GM19452 (cell line): Measurements from ENCODE around the gene PPARG.

Source experiments
- ATAC-seq: cut with Tn5 transposase; IDR thresholded peaks from one replicate; pipeline ENCODE4 v1.9.1; 2021; ENCODE audit not compliant: unreplicated experiment

Gene PPARG

DNA sequence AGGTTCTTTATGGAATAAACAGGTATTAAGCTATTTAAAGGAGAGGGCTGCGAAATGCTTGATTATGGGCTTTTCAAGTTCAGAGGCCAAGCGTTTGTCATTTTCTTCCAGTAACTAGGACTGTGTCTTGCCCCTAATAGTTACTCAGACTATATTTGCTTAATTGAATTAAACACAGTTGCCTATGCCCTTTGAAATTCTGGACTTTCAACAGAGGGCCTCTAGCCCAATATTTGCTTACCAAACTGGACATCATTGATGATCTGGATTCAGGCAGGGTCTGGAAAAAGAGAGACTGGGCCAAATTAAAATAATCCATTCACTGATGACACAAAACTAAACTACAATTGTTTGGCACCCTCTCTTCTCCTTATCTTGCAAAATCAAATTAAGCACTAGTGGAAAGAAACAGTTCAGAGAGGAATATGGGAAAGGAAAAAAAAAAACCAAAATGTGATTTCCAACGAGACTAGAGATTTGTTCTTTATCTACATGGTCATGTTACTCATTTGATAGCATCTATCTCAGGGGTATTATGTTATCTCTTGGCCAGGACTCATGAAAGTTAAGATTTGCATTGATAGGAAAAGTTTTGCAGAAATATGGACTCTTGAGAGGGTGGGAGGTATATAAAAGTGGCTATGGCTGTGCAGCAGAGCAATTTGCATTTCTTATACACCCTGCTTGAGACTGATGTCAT lies 120.3 kb downstream of the PPARG start:
- ATAC-seq = no peak

- ATAC-seq = no peak
These were observed 121.1 kb downstream of the PPARG start for GRCh38 chr3:12409684-12410596.

- no peak for ATAC-seq
These were observed 124.9 kb downstream of the PPARG start for GRCh38 chr3:12413721-12414255.

GRCh38 chr3:12415014-12415680 lies 126.3 kb downstream of the PPARG start:
- no peak for ATAC-seq

- no peak for ATAC-seq
These were observed 127.9 kb downstream of the PPARG start for GRCh38 chr3:12416731-12417130.

GRCh38 chr3:12420393-12420792 lies 131.5 kb downstream of the PPARG start:
- ATAC-seq = no peak

- ATAC-seq = no peak
These were observed 132.3 kb downstream of the PPARG start for GRCh38 chr3:12421132-12421531.

- no peak for ATAC-seq
These were observed 134.3 kb downstream of the PPARG start for GRCh38 chr3:12423131-12423530.

- ATAC-seq = no peak
These were observed 135.2 kb downstream of the PPARG start for GRCh38 chr3:12423918-12424630.

- ATAC-seq = no peak
These were observed 135.9 kb downstream of the PPARG start for GRCh38 chr3:12424635-12425319.

GRCh38 chr3:12425850-12426579 lies 137.1 kb downstream of the PPARG start:
- ATAC-seq = no peak

GRCh38 chr3:12427551-12427950 lies 138.7 kb downstream of the PPARG start:
- no peak for ATAC-seq

DNA sequence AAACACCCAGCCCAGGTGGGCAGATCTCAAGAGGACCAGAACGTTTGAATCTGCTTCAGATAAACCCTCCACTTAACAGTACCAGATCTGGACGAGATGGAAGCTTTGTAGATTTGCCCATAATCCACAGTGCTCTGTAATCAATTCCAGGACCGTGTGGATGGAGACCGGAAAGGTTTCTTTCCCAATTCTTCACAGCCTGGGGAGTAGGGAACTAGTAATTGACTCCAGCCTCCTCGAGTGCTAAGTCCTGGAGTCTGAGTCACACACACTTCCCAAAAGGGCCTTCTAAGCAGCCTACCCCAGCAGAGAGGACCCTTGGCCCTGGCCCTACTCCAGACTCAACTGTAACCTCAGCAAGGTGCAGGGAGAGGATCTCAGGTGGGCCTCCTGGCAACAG lies 139.3 kb downstream of the PPARG start:
- no peak for ATAC-seq

- ATAC-seq = no peak
These were observed 141.2 kb downstream of the PPARG start for GRCh38 chr3:12430086-12430485.

DNA sequence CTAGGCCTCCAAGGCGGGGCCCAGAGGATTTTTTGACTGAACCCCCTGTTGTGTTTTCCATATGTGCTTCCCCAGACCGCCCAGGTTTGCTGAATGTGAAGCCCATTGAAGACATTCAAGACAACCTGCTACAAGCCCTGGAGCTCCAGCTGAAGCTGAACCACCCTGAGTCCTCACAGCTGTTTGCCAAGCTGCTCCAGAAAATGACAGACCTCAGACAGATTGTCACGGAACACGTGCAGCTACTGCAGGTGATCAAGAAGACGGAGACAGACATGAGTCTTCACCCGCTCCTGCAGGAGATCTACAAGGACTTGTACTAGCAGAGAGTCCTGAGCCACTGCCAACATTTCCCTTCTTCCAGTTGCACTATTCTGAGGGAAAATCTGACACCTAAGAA lies 145.0 kb downstream of the PPARG start:
- no peak for ATAC-seq

DNA sequence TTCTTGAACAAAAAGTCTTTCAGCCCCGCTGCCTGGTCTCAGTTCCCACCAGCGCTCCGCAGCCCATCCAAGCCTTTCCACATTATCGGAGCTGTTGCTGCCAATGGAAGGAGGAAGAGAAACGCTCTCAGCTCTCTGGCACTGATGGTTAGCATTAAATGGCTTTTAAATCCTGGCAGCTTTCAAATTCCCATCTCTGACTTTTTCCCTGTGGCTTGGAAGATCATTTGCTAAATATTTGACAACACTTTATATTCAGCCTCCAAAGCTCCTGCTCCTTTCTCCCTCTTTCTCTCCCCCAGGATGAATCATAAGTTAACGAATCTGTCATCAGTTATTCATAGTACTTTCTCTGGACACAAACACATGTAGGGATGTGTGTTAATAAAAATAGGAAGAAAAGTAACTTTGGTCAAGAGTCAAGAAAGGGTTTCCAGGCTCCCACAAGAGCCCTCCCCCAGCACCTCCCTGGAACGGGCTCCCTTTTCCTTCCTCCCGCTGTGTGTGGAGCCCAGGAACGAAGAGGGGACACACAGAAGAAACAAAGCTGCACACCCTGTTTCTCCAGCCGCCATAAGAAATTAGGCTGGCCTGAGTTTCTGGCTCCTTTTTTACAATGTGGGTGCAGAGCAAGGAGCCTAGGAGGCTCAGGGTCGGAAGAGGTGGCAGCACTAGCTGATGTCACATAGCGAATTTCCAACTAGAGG lies 147.8 kb downstream of the PPARG start:
- ATAC-seq = no peak

GRCh38 chr3:12437221-12437605 lies 148.3 kb downstream of the PPARG start:
- ATAC-seq = no peak

DNA sequence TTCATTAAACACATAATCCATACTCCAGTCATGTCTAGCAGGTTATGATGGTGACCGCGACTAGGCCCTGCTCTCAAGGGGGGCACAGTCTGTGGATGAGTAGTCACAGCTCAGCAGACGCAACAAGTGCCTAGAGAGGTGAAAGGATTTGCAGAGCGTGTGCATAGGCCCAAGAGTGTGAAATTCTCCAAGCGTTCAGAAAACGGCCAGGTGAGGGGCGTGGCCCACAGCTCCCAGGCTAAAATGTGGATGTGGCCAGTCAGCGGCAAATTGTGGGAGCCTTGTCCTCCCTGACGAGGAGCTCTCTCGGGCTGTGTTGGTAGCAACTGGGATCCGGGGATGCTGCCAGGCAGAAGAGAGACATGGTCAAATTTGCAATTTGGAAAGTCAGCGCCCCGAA lies 149.0 kb downstream of the PPARG start:
- no peak for ATAC-seq

DNA sequence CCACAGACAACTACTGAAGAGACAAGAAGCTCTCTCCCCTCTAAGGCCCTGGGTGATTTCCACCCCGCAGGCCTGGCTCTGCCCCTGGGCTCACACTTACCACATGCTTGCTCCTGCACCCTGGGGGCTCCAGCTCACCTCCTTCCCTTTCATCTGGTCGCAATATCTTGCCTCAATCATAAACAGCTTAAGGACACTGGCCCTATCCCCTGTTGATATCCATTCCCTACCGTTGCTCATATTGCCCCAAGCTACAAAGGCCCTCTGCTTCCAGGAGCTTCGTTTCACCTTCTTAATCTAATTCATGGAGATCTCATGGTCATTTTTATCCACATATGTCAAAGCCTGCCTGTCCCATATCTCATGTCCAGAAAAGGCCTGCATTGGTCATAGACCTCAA lies 149.4 kb downstream of the PPARG start:
- no peak for ATAC-seq
